SK-N-SH (cell line): ENCODE data around the gene OTUD6A. TPM values are rescaled to one million over a fixed set of nuclear protein-coding genes. Genes with fewer than 3 reads are reported as not detected.

Source experiments
- CTCF ChIA-PET: fragments of 300-600, 350-600 bp; formaldehyde crosslinking; extraction: SDS; loops from one replicate; lab custom pipeline; 2021; lab: Yijun Ruan, JAX
- POLR2A ChIA-PET: fragments of 350-600 bp; sonication (Branson Sonifier 250); formaldehyde crosslinking; extraction: SDS; loops from one replicate; lab custom pipeline; 2020; ENCODE audit warnings: antibody characterized with exemption, inconsistent platforms; lab: Yijun Ruan, JAX
- DNase-seq: peaks from one replicate; pipeline ENCODE4 v3.0.0; 2012
- H2AFZ ChIP-seq: fragments of 200-600 bp; sonication (generic); 2 replicates; pipeline ENCODE4 v1.8.1; 2016; ENCODE audit warnings: antibody characterized with exemption, mild to moderate bottlenecking, low read depth
- H3F3A ChIP-seq: fragments of 200-600 bp; sonication (generic); replicated peaks from 2 replicates; pipeline ENCODE3; 2016; ENCODE audit warnings: antibody characterized with exemption, mild to moderate bottlenecking; ENCODE audit not compliant: insufficient read depth
- H3K27ac ChIP-seq, 2 experiments: fragments of 200-500 bp in 1 of 2; fragments of 200-600 bp in 1 of 2; sonication (Bioruptor generic) in 1 of 2; sonication (generic), shearing (Covaris generic) in 1 of 2; 2 replicates each; pipeline versions ENCODE4 v1.5.1 to v1.6.1; 2014 to 2016; ENCODE audit warnings: low read depth in 2 of 2, inconsistent platforms in 1 of 2, low read length in 1 of 2, mild to moderate bottlenecking in 1 of 2, mixed read lengths in 1 of 2
- H3K27me3 ChIP-seq: fragments of 200-600 bp; sonication (generic), shearing (Covaris generic); 2 replicates; pipeline ENCODE4 v1.6.1; 2016; ENCODE audit warnings: mixed run types; ENCODE audit not compliant: insufficient read depth
- H3K36me3 ChIP-seq, 2 experiments: fragments of 200-500 bp in 1 of 2; fragments of 200-600 bp in 1 of 2; sonication (Bioruptor generic) in 1 of 2; sonication (generic) in 1 of 2; replicated peaks in 1 of 2; 2 replicates each; pipeline versions ENCODE3 to v1.5.1; 2014 to 2016; ENCODE audit warnings: low read length in 1 of 2, mild to moderate bottlenecking in 1 of 2; ENCODE audit not compliant: insufficient read depth in 2 of 2, control insufficient read depth in 1 of 2
- H3K4me1 ChIP-seq, 2 experiments: fragments of 200-500 bp in 1 of 2; fragments of 200-600 bp in 1 of 2; sonication (Bioruptor generic) in 1 of 2; sonication (generic), shearing (Covaris generic) in 1 of 2; 2 replicates each; pipeline versions ENCODE4 v1.5.1 to v1.6.1; 2014 to 2016; ENCODE audit warnings: low read depth in 1 of 2, low read length in 1 of 2, mixed run types in 1 of 2; ENCODE audit not compliant: insufficient read depth in 2 of 2, control insufficient read depth in 1 of 2
- H3K4me2 ChIP-seq: fragments of 200-600 bp; sonication (generic), shearing (Covaris generic); 2 replicates; pipeline ENCODE4 v1.6.1; 2017; ENCODE audit warnings: mixed run types
- H3K4me3 ChIP-seq, 2 experiments: fragments of 200-500 bp in 1 of 2; fragments of 200-600 bp in 1 of 2; sonication (Bioruptor generic) in 1 of 2; sonication (generic), shearing (Covaris generic) in 1 of 2; 2 replicates each; pipeline versions ENCODE4 v1.5.1 to v1.8.1; 2014 to 2016; ENCODE audit warnings: low read depth in 2 of 2, inconsistent platforms in 1 of 2, low read length in 1 of 2, mild to moderate bottlenecking in 1 of 2, mixed read lengths in 1 of 2, moderate library complexity in 1 of 2
- H3K79me2 ChIP-seq: fragments of 200-600 bp; sonication (generic); 2 replicates; pipeline ENCODE4 v1.8.1; 2017; ENCODE audit warnings: mild to moderate bottlenecking; ENCODE audit not compliant: insufficient read depth
- H3K9ac ChIP-seq: fragments of 200-600 bp; sonication (generic); 2 replicates; pipeline ENCODE4 v1.6.1; 2017; ENCODE audit warnings: mixed run types
- H3K9me2 ChIP-seq: fragments of 200-600 bp; sonication (generic); 2 replicates; pipeline ENCODE4 v1.6.1; 2017; ENCODE audit warnings: mixed run types
- H3K9me3 ChIP-seq: fragments of 200-600 bp; sonication (generic); 2 replicates; pipeline ENCODE4 v1.6.1; 2017; ENCODE audit warnings: mixed run types, mild to moderate bottlenecking, moderate library complexity
- H4K20me1 ChIP-seq: fragments of 200-600 bp; sonication (generic); 2 replicates; pipeline ENCODE4 v1.6.1; 2017; ENCODE audit warnings: mild to moderate bottlenecking, mixed run types; ENCODE audit not compliant: insufficient read depth
- ELF1 ChIP-seq: IDR thresholded peaks from 2 replicates; pipeline ENCODE4 v1.4.0; 2012
- FOXM1 ChIP-seq: IDR thresholded peaks from 2 replicates; pipeline ENCODE4 v1.4.0; 2012; ENCODE audit warnings: low read depth, mild to moderate bottlenecking
- GABPA ChIP-seq: IDR thresholded peaks from 2 replicates; pipeline ENCODE4 v1.4.0; 2012; ENCODE audit warnings: low read depth, mild to moderate bottlenecking
- RXRA ChIP-seq: IDR thresholded peaks from 2 replicates; pipeline ENCODE4 v1.4.0; 2012; ENCODE audit warnings: low read depth, mild to moderate bottlenecking, borderline replicate concordance
- SMC3 ChIP-seq: IDR thresholded peaks from 2 replicates; pipeline ENCODE4 v1.6.1; 2012; ENCODE audit warnings: low read depth, low read length, improper control_type of control experiment
- TAF1 ChIP-seq: IDR thresholded peaks from 2 replicates; pipeline ENCODE4 v1.6.1; 2012; ENCODE audit warnings: low read depth, mild to moderate bottlenecking, low read length, moderate library complexity, borderline replicate concordance
- TCF12 ChIP-seq: IDR thresholded peaks from 2 replicates; pipeline ENCODE4 v1.4.0; 2012
- TEAD4 ChIP-seq: IDR thresholded peaks from 2 replicates; pipeline ENCODE4 v1.4.0; 2012; ENCODE audit warnings: mild to moderate bottlenecking, borderline replicate concordance; ENCODE audit not compliant: insufficient read depth
- YY1 ChIP-seq: IDR thresholded peaks from 2 replicates; pipeline ENCODE4 v1.4.0; 2012; ENCODE audit warnings: low read depth, mild to moderate bottlenecking
- WGBS: methylation state at CpG from one replicate; pipeline ENCODE4 v1.1.6; 2017; ENCODE audit warnings: low lambda C conversion rate; 5-methylcytosine and 5-hydroxymethylcytosine counted together
- polyA plus RNA-seq, 3 experiments: library from polyadenylated mRNA; depleted of rRNA; stranded (reverse); fragments of >200 nt; gene quantifications; 2 replicates each; pipeline ENCODE4 v1.2.3, GENCODE V29; 2012
- TF ChIP-seq, protein P1 (sequence below): fragments of 150-350 bp; IDR thresholded peaks from 2 replicates; pipeline ENCODE4 v1.6.1; 2017; ENCODE audit warnings: antibody characterized with exemption, low read length, low read depth, borderline replicate concordance
- TF ChIP-seq, protein P2 (sequence below): IDR thresholded peaks from 2 replicates; pipeline ENCODE4; 2012
- TF ChIP-seq, protein P3 (sequence below): IDR thresholded peaks from 2 replicates; pipeline ENCODE4 v1.4.0; 2012; ENCODE audit warnings: low read depth, borderline replicate concordance

OTUD6A gene, protein sequence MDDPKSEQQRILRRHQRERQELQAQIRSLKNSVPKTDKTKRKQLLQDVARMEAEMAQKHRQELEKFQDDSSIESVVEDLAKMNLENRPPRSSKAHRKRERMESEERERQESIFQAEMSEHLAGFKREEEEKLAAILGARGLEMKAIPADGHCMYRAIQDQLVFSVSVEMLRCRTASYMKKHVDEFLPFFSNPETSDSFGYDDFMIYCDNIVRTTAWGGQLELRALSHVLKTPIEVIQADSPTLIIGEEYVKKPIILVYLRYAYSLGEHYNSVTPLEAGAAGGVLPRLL
- not detected in 2 replicates for polyA plus RNA-seq (2012; rRNA removed)
- polyA plus RNA-seq (2012; cell fraction: cytosol; rRNA removed) = not detected in 2 replicates
- 0.06 TPM in 1 of 2 replicates, not detected in the other for polyA plus RNA-seq (2012; cell fraction: nucleus; rRNA removed)

DNA sequence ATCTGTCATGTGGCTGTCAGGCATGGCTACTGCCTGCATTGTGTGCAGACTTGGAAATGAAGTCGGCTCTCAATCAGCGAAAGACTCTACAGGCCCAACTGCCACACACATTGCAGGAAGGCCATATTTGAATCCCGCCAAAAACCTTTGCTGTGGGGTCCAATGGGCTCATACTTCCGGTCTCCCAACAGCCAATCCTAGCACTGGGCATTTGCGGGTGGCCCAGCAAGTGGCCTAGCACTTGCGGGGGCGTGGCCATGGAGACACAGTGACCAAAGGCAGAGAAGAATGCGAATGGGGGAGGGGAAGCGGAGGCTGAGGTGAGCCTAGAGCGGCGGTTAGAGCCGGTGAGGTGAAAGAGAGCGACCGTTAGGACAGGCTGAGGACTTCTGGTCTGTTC lies at the start of gene OTUD6A:
Gene OTUD6A (plus strand): TSS at position 382 of the 400 bp plus-strand sequence. CDS start 68 bp downstream, outside the sequence.
- Histone ChIP-seq H2AFZ (no peak within 1 kb of the TSS), H3K36me3 (no peaks in the 10 kb centered on the region), H4K20me1 (no peaks in the 10 kb centered on the region), H3F3A (no peaks in the 10 kb centered on the region), H3K9ac (no peak within 1 kb of the TSS), H3K27me3 (peaks cover 4% of the 10 kb centered on the region; the same call in 1 of the 2 replicates), H3K4me1 (no peaks in the 10 kb centered on the region), H3K4me2 (no peak within 1 kb of the TSS), H3K27ac (no peak within 1 kb of the TSS), H3K9me3 (no peaks in the 10 kb centered on the region), H3K9me2 (no peaks in the 10 kb centered on the region), H3K79me2 (no peaks in the 10 kb centered on the region), H3K4me3 (no peak within 1 kb of the TSS)
- no peak for TF ChIP-seq SMC3
- TF ChIP-seq YY1 = no peak
- no peak for TF ChIP-seq RXRA
- TF ChIP-seq ELF1 = no peak
- POLR2A ChIA-PET = no interaction called here
- no peak for DNase-seq
- CTCF ChIA-PET = interaction anchor here (0.9 kb wide), 1 partner anchor 623 kb away, joined by 3 read pairs; no protein-coding TSS in a partner anchor
- WGBS = 49% methylated on average over 14 of the region's 14 CpGs

DNA sequence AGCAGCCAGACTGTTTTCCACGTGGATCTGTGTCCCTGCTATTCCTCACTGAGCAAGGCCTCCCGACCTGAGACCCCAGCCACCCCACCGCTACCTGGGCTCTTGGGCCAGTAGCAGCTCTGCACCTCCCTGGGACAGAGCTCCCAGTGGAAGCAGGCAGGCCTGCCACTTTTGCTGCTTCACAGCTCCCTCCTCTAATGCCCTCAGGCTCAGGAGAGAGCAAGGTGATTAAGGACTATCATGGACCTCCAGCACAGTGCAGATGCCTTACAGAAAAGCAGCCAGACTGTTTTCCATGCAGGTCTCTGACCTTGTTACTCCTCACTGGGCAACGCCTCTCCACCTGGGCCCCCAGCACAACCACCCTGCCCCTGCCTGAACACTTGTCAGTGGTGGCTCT lies 49.5 kb upstream of the OTUD6A start:
- no peaks in the 10 kb centered on the region for H4K20me1 ChIP-seq
- DNase-seq = no peak
- peaks cover 14% of the 10 kb centered on the region; the same call in 1 of the 2 replicates for H3K27me3 ChIP-seq
- POLR2A ChIA-PET = no interaction called here
- WGBS = 0% methylated on average over 4 of the region's 4 CpGs
- TF ChIP-seq GABPA (no peak), TAF1 (no peak)
- H3K4me2 ChIP-seq = no peak overlapping the region
- H3K4me1 ChIP-seq = no peaks in the 10 kb centered on the region
- H3K9me2 ChIP-seq = no peaks in the 10 kb centered on the region
- H3K36me3 ChIP-seq = no peaks in the 10 kb centered on the region
- no peak overlapping the region for H3K9ac ChIP-seq
- no peak overlapping the region for H3K27ac ChIP-seq
- H3K9me3 ChIP-seq = no peaks in the 10 kb centered on the region
- no peaks in the 10 kb centered on the region for H3F3A ChIP-seq
- H3K4me3 ChIP-seq = no peak overlapping the region
- CTCF ChIA-PET = interaction anchor here (0.7 to 5.4 kb wide), 4 partner anchors 8 to 20 kb away, joined by 3 to 23 read pairs (median 5); no protein-coding TSS in a partner anchor
- H2AFZ ChIP-seq = no peak overlapping the region
- no peaks in the 10 kb centered on the region for H3K79me2 ChIP-seq

DNA sequence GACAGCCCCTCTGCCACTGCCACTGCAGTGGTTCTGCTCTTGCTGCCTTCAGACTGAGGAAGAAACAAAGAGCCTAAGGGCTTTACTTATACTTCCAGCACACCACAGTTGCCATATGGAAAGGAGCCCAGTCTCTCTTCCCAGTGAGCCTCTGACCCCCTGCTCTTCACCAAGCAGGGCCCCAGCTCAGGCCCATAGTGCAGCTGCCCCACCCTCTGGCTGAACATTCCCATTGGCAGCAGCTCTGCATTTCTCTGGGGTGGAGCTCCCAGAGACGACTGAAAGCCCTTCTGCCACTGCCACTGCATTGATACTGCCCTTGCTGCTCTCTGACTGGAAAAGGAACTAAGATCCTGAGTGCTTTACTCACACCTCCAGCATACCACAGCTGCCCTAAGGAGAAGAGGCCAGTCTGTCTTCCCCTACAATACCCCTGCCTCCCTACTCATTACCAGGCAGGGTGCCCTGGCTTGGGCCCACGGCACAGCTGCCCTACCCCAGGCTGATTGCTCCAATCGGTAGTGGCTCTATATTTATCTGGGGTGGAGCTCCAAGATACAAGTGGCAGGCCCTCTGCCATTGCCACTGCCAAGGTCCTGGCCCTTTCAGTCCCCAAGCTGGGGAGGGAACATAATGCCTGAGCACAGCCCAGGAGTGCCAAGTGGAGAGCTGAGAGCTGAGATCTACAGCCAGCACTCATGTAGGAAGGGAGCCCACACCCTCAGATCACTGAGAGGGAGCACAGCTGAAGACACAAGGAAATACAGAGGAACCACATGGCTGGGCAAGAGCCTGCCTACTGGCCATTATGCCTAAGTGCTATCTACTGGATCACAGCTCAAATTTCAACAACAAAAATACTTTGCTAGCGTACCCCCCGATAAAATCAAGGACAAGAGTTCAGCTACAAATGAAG lies 48.5 kb upstream of the OTUD6A start:
- CTCF ChIA-PET = interaction anchor here (1.7 to 5.4 kb wide), 2 partner anchors 10 to 17 kb away, joined by 4 to 23 read pairs; no protein-coding TSS in a partner anchor
- POLR2A ChIA-PET = no interaction called here
- 4% methylated on average over 4 of the region's 5 CpGs for WGBS
- TF ChIP-seq TEAD4 (no peak), TAF1 (no peak), TCF12 (no peak), FOXM1 (no peak)
- TF ChIP-seq, protein P1, sequence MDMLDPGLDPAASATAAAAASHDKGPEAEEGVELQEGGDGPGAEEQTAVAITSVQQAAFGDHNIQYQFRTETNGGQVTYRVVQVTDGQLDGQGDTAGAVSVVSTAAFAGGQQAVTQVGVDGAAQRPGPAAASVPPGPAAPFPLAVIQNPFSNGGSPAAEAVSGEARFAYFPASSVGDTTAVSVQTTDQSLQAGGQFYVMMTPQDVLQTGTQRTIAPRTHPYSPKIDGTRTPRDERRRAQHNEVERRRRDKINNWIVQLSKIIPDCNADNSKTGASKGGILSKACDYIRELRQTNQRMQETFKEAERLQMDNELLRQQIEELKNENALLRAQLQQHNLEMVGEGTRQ = no peak
- TF ChIP-seq, protein P2, sequence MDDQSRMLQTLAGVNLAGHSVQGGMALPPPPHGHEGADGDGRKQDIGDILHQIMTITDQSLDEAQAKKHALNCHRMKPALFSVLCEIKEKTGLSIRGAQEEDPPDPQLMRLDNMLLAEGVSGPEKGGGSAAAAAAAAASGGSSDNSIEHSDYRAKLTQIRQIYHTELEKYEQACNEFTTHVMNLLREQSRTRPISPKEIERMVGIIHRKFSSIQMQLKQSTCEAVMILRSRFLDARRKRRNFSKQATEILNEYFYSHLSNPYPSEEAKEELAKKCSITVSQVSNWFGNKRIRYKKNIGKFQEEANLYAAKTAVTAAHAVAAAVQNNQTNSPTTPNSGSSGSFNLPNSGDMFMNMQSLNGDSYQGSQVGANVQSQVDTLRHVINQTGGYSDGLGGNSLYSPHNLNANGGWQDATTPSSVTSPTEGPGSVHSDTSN = no peak
- TF ChIP-seq, protein P3, sequence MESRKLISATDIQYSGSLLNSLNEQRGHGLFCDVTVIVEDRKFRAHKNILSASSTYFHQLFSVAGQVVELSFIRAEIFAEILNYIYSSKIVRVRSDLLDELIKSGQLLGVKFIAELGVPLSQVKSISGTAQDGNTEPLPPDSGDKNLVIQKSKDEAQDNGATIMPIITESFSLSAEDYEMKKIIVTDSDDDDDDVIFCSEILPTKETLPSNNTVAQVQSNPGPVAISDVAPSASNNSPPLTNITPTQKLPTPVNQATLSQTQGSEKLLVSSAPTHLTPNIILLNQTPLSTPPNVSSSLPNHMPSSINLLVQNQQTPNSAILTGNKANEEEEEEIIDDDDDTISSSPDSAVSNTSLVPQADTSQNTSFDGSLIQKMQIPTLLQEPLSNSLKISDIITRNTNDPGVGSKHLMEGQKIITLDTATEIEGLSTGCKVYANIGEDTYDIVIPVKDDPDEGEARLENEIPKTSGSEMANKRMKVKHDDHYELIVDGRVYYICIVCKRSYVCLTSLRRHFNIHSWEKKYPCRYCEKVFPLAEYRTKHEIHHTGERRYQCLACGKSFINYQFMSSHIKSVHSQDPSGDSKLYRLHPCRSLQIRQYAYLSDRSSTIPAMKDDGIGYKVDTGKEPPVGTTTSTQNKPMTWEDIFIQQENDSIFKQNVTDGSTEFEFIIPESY = no peak

More for the DNA sequence above, 48.5 kb upstream of the OTUD6A start:
- DNase-seq = no peak
- Histone ChIP-seq H3K27me3 (peaks cover 14% of the 10 kb centered on the region; the same call in 1 of the 2 replicates), H3K4me3 (no peak overlapping the region), H2AFZ (no peak overlapping the region), H3K9me3 (no peaks in the 10 kb centered on the region), H4K20me1 (no peaks in the 10 kb centered on the region), H3K36me3 (no peaks in the 10 kb centered on the region), H3K4me2 (no peak overlapping the region), H3K79me2 (no peaks in the 10 kb centered on the region), H3K9me2 (no peaks in the 10 kb centered on the region), H3K27ac (no peak overlapping the region), H3K9ac (no peak overlapping the region), H3K4me1 (no peaks in the 10 kb centered on the region), H3F3A (no peaks in the 10 kb centered on the region)
